Liver (tissue), 3 donors: Measurements from ENCODE around the gene PLAC8L1.

ENCODE experiments used
- CTCF ChIP-seq: fragments of 150-350 bp; IDR thresholded peaks from 2 replicates; pipeline ENCODE4 v1.5.1; 2017; ENCODE audit warnings: improper control_type of control experiment, low read depth, low read length; ENCODE audit not compliant: missing input control
- EGR1 ChIP-seq, 2 donors: IDR thresholded peaks; 2 replicates each; pipeline ENCODE4 v1.6.1; 2016 to 2018; ENCODE audit warnings: antibody characterized with exemption in 2 of 2, low read depth in 2 of 2
- GABPA ChIP-seq, 2 donors: IDR thresholded peaks in 1 of 2; conservative IDR thresholded peaks in 1 of 2; 2 replicates each; pipeline ENCODE4 v1.6.1; 2016; ENCODE audit warnings: antibody characterized with exemption in 2 of 2, mild to moderate bottlenecking in 1 of 2, moderate library complexity in 1 of 2
- JUND ChIP-seq, 2 donors: IDR thresholded peaks; 2 replicates each; pipeline ENCODE4 v1.6.1; 2016; ENCODE audit warnings: antibody characterized with exemption in 2 of 2
- NR2F2 ChIP-seq: IDR thresholded peaks from 2 replicates; pipeline ENCODE4 v1.6.1; 2016; ENCODE audit warnings: antibody characterized with exemption
- RAD21 ChIP-seq, 2 donors: IDR thresholded peaks; 2 replicates each; pipeline ENCODE4 v1.6.1; 2016; ENCODE audit warnings: antibody characterized with exemption in 2 of 2, mild to moderate bottlenecking in 2 of 2
- TAF1 ChIP-seq: conservative IDR thresholded peaks from 2 replicates; pipeline ENCODE4 v1.6.1; 2016; ENCODE audit warnings: antibody characterized with exemption, mild to moderate bottlenecking
- YY1 ChIP-seq: IDR thresholded peaks from 2 replicates; pipeline ENCODE4 v1.6.1; 2016; ENCODE audit warnings: antibody characterized with exemption, mild to moderate bottlenecking
- ZBTB33 ChIP-seq: IDR thresholded peaks from 2 replicates; pipeline ENCODE4 v1.6.1; 2016; ENCODE audit warnings: antibody characterized with exemption
- donor health status: healthy.
- donor health status: healthy.

- TF ChIP-seq CTCF (no peak), GABPA (IDR thresholded peaks at IDR 0.05 in 1 of 2, conservative IDR thresholded peaks at IDR 0.05 in 1 of 2) (no peak), JUND (IDR thresholded peaks at IDR 0.05) (no peak), RAD21 (IDR thresholded peaks at IDR 0.05) (no peak), ZBTB33 (no peak), EGR1 (IDR thresholded peaks at IDR 0.05; ENCODE audit: low read depth in 2 of 2) (no peak), NR2F2 (no peak), TAF1 (no peak), YY1 (no peak)
Measured at GRCh38 chr5:146042628-146043279, 62.6 kb downstream of the PLAC8L1 start.
